Measurements from ENCODE around the gene SMC5. TPM values are rescaled to one million over a fixed set of nuclear protein-coding genes. Genes with fewer than 3 reads are reported as not detected.

SMC5 gene
- total and polyA plus RNA-seq, 2 donors (not counting 1 experiment from before 2014, with no cell fraction given): 8.9 to 82.1 TPM

GRCh38 chr9:70257502-70257901 is 1.3 kb upstream of the SMC5 start:
- no peak for TF ChIP-seq CTCF (IDR thresholded peaks at IDR 0.05)
- no peak for TF ChIP-seq EZH2 (IDR thresholded peaks at IDR 0.05; ENCODE audit: borderline replicate concordance, insufficient read depth, low read depth, low read length, poor library complexity, severe bottlenecking)
- Histone ChIP-seq H3K79me2 (ENCODE audit: control insufficient read depth, insufficient read depth, low read length) (peaks cover 56% of the 10 kb centered on the region), H3K4me2 (replicated peaks; ENCODE audit: low read depth, low read length, poor library complexity, severe bottlenecking) (peak overlapping the region; percentile 87), H3K27ac (ENCODE audit: low read length in 2 of 2) (peak overlapping the region in 1 of 2 donors; percentile 89), H3K4me3 (ENCODE audit: control extremely low read depth in 1 of 5, extremely low read depth in 1 of 5, insufficient read depth in 1 of 5, low read depth in 2 of 5, low read length in 4 of 5) (peak overlapping the region in 1 of 5 experiments; percentile 93), H3K9me3 (ENCODE audit: control extremely low read depth in 1 of 3, control insufficient read depth in 2 of 3, insufficient read depth in 1 of 3, low read length in 2 of 3) (no peaks in the 10 kb centered on the region), H3K27me3 (replicated peaks in 1 of 4; ENCODE audit: control extremely low read depth in 1 of 4, control insufficient read depth in 3 of 4, insufficient read depth in 4 of 4, low read length in 3 of 4) (no peaks in the 10 kb centered on the region), H3K4me1 (ENCODE audit: control insufficient read depth in 2 of 2, insufficient read depth in 2 of 2, low read length in 2 of 2) (peaks cover 26 to 34% of the 10 kb centered on the region in 2 donors), H3K36me3 (replicated peaks in 1 of 2; ENCODE audit: control extremely low read depth in 1 of 2, control insufficient read depth in 1 of 2, extremely low read depth in 1 of 2, insufficient read depth in 2 of 2, low read length in 1 of 2) (no peaks in the 10 kb centered on the region), H3K9ac (ENCODE audit: low read length) (peak overlapping the region; percentile 93), H2AFZ (ENCODE audit: insufficient read depth, low read depth, low read length, poor library complexity, severe bottlenecking) (peak overlapping the region; percentile 91), H4K20me1 (ENCODE audit: control insufficient read depth, insufficient read depth, low read length, poor library complexity, severe bottlenecking) (peaks cover 29% of the 10 kb centered on the region)
- no peak for DNase-seq
- peak overlapping the region; percentile 8 for H3K27ac Mint-ChIP-seq
- no peaks in the 10 kb centered on the region for H3K27me3 Mint-ChIP-seq
- intact Hi-C loops (cut with micrococcal nuclease): loop anchor here (5.0 kb wide), 1 partner anchor 350 kb away; no protein-coding TSS in a partner anchor
- no CpG with 5 or more reads among the region's 3 CpGs for WGBS (ENCODE audit: insufficient coverage)
- no peak for ATAC-seq (ENCODE audit: low read depth)
- peaks cover 40% of the 10 kb centered on the region for H3K4me1 Mint-ChIP-seq
- H3K4me3 Mint-ChIP-seq: peak overlapping the region; percentile 51
- no peaks in the 10 kb centered on the region for H3K9me3 Mint-ChIP-seq (ENCODE audit: insufficient read depth)
- ChIA-PET POLR2A (no interaction called here), CTCF (interaction anchor here (0.6 kb wide), 1 partner anchor 132 kb away, joined by 3 read pairs; no protein-coding TSS in a partner anchor)

- Histone ChIP-seq H3K79me2 (ENCODE audit: control insufficient read depth, insufficient read depth, low read length) (peaks cover 62% of the 10 kb centered on the region), H3K27me3 (replicated peaks in 1 of 4; ENCODE audit: control extremely low read depth in 1 of 4, control insufficient read depth in 3 of 4, insufficient read depth in 4 of 4, low read length in 3 of 4) (no peaks in the 10 kb centered on the region), H3K4me2 (replicated peaks; ENCODE audit: low read depth, low read length, poor library complexity, severe bottlenecking) (peak overlapping the region; percentile 87), H3K9me3 (ENCODE audit: control extremely low read depth in 1 of 3, control insufficient read depth in 2 of 3, insufficient read depth in 1 of 3, low read length in 2 of 3) (no peaks in the 10 kb centered on the region), H3K9ac (ENCODE audit: low read length) (peak overlapping the region; percentile 93), H4K20me1 (ENCODE audit: control insufficient read depth, insufficient read depth, low read length, poor library complexity, severe bottlenecking) (peaks cover 35% of the 10 kb centered on the region), H3K4me1 (ENCODE audit: control insufficient read depth in 2 of 2, insufficient read depth in 2 of 2, low read length in 2 of 2) (peaks cover 26 to 34% of the 10 kb centered on the region in 2 donors), H3K4me3 (ENCODE audit: control extremely low read depth in 1 of 5, extremely low read depth in 1 of 5, insufficient read depth in 1 of 5, low read depth in 2 of 5, low read length in 4 of 5) (peak overlapping the region; percentile 71 to 96 (median 93)), H3K36me3 (replicated peaks in 1 of 2; ENCODE audit: control extremely low read depth in 1 of 2, control insufficient read depth in 1 of 2, extremely low read depth in 1 of 2, insufficient read depth in 2 of 2, low read length in 1 of 2) (peaks cover 0 to 3% of the 10 kb centered on the region in 2 experiments), H2AFZ (ENCODE audit: insufficient read depth, low read depth, low read length, poor library complexity, severe bottlenecking) (peak overlapping the region; percentile 91), H3K27ac (ENCODE audit: low read length in 2 of 2) (peak overlapping the region; percentile 89 to 93)
- CTCF ChIA-PET: interaction anchor here (0.6 kb wide), 1 partner anchor 162 kb away, joined by 3 read pairs; no protein-coding TSS in a partner anchor
- WGBS (ENCODE audit: insufficient coverage): 2% methylated on average over 25 of the region's 27 CpGs
- Mint-ChIP-seq H3K27me3 (no peaks in the 10 kb centered on the region), H3K27ac (peak overlapping the region; percentile 97), H3K4me1 (peaks cover 44% of the 10 kb centered on the region), H3K4me3 (peak overlapping the region; percentile 92), H3K9me3 (ENCODE audit: insufficient read depth) (no peaks in the 10 kb centered on the region)
- intact Hi-C loops (cut with micrococcal nuclease): loop anchor here (1.0 to 5.0 kb wide), 4 partner anchors 156 to 1653 kb away; partner anchors contain the start of genes ABHD17B, C9orf85, KLF9 and PTAR1
- no peak for TF ChIP-seq CTCF (IDR thresholded peaks at IDR 0.05)
- TF ChIP-seq EZH2 (IDR thresholded peaks at IDR 0.05; ENCODE audit: borderline replicate concordance, insufficient read depth, low read depth, low read length, poor library complexity, severe bottlenecking): no peak
- ATAC-seq (ENCODE audit: low read depth): peak; percentile 62
- POLR2A ChIA-PET: no interaction called here
- no peak for DNase-seq
Measured at GRCh38 chr9:70257991-70258691, 637 bp upstream of the SMC5 start.
